Epithelial cell of esophagus (primary cell): ENCODE data around the gene ETV3.
"Not testable (repeated sequence)": the region's sequence is repeated elsewhere in the genome, so short reads cannot be mapped to it uniquely, and the experiment has no call there.

ENCODE experiments used
- DNase-seq: peaks from one replicate; pipeline ENCODE4 v3.0.0; 2010; ENCODE audit warnings: low read depth
- H3K4me3 ChIP-seq: 2 replicates; pipeline ENCODE4 v1.5.1; 2011; ENCODE audit warnings: mild to moderate bottlenecking, low read length, control low read depth
- CTCF ChIP-seq: IDR thresholded peaks from 2 replicates; pipeline ENCODE4 v1.5.1; 2011; ENCODE audit warnings: low read depth, mild to moderate bottlenecking, low read length, control low read depth, inconsistent platforms; ENCODE audit not compliant: insufficient read depth; ENCODE audit errors: missing control alignments

The ETV3 gene

GRCh38 chr1:157099633-157100009, 38.6 kb downstream of the ETV3 start, which contains the start of gene ETV3L:
TSS of gene ETV3L (minus strand) at chr1:157099808. CDS start at chr1:157099523, 285 bp downstream.
- H3K4me3 ChIP-seq = no peak within 1 kb of the TSS
- DNase-seq = no peak
- no peak for TF ChIP-seq CTCF

DNA sequence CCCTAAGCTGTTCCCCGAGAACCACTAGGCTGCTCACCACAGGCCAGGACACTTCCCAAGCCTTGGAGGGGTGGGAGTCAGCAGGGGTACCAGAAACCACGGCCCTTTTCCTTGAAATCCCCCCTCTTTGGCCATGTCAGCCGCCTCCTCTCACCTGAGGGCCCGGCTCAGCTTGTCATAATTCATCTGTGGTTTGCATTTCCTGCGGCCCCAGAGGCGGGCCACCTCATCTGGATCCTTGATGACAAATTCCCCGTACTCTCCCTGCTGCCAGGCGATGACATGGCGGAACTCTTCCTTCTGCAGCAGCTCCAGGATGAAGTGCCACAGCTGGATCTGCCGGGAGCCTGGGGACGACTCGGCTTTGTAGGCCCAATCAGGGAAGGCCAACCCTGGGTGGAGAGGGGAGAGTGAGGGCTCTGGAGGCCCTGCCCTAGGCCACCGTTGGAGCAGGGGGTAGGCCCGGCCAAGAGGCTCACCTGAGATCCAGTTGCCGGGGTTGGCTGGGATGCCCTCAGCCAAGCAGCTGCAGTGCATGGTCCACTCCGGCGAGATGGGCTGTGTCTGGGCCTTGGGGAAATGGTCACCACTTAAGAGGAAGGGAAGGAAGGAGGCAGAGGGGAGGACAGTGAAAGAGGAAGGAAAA, 39.1 kb downstream of the ETV3 start:
- not testable (repeated sequence) for H3K4me3 ChIP-seq, DNase-seq

- TF ChIP-seq CTCF = no peak
- no peak overlapping the region for H3K4me3 ChIP-seq
- no peak for DNase-seq
Observed at GRCh38 chr1:157098519-157098918, 39.7 kb downstream of the ETV3 start.

- DNase-seq = no peak
- TF ChIP-seq CTCF = no peak
- no peak overlapping the region for H3K4me3 ChIP-seq
Observed at GRCh38 chr1:157097692-157098091, 40.5 kb downstream of the ETV3 start.

DNA sequence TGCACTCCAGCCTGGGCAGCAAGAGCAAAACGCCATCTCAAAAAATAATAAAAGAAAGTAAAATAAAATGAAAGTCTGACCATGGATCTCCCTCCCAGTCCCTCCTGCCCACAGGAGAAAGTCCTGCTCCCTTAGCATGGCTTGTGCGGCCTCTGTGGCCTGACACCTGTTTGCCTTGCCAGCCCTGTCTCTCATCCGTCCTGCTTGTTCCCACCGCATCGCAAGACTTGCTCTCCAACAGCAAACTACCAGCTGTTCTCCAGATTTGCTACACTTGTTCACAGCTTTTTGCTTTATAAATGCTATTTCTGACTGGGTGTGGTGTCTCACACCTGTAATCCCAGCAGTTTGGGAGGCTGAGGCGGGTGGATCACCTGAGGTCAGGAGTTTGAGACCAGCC, 41.3 kb downstream of the ETV3 start:
- no peak overlapping the region for H3K4me3 ChIP-seq
- no peak for TF ChIP-seq CTCF
- no peak for DNase-seq

DNA sequence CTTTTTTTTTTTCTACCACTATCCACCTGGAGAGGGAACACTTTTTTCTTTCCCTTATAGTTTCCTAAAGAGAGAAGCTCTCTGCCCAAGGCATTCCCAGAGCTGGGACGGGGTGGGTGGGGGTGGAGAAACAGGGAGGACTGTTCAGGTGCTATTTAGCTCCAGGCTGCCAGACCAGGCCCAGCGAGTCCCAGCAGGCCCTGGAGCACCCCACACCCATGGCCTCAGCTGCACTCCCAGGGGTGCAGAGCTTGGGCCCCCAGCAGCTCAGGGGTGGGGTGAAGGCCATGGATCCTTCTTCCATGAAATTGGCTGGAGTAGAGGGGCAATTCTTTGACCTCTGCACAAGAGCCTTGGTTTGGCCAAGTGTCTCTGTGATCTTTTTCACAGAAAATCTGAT, 42.6 kb downstream of the ETV3 start:
- H3K4me3 ChIP-seq = no peak overlapping the region
- TF ChIP-seq CTCF = no peak
- DNase-seq = no peak

DNA sequence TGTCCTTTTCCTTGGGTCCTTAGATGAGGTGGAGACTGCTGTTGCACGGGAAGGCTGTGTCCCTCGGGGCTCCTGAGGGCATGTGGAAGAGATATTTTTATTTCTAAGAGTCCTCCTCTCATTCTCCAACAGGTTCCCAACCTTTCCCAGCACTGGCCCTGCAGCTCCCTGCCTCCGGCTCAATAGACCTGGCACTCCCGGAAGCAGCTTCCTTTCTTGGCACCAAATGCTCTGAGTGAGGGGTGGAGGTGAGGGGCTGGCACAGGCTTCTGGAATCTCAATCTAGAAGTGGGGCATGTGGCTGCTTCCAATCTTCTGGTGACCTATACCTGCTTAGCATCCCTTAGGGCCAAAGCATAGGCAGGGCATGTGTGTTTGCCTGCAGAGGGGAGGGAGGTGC, 43.1 kb downstream of the ETV3 start:
- DNase-seq = no peak
- no peak for TF ChIP-seq CTCF
- no peak overlapping the region for H3K4me3 ChIP-seq
